Effector memory CD4-positive, alpha-beta T cell (primary cell): ENCODE results near the gene MCRS1.

Source experiments
- DNase-seq, 3 donors: peaks; one replicate each; pipeline ENCODE4 v3.0.0-alpha.2; 2020
- H3K27ac ChIP-seq: 2 replicates; pipeline ENCODE4 v1.7.0; 2013; ENCODE audit warnings: mild to moderate bottlenecking, low read length, moderate library complexity; ENCODE audit not compliant: insufficient read depth, poor library complexity, severe bottlenecking
- H3K27me3 ChIP-seq: replicated peaks from 2 replicates; pipeline ENCODE4 v1.7.0; 2013; ENCODE audit warnings: mild to moderate bottlenecking, low read length; ENCODE audit not compliant: insufficient read depth, control insufficient read depth, poor library complexity, severe bottlenecking
- H3K36me3 ChIP-seq: 2 replicates; pipeline ENCODE4 v1.7.0; 2013; ENCODE audit warnings: mild to moderate bottlenecking, low read length, moderate library complexity; ENCODE audit not compliant: control insufficient read depth, insufficient read depth
- H3K4me1 ChIP-seq: 2 replicates; pipeline ENCODE4 v1.7.0; 2013; ENCODE audit warnings: low read length, mild to moderate bottlenecking; ENCODE audit not compliant: control insufficient read depth, insufficient read depth, poor library complexity, severe bottlenecking
- H3K4me3 ChIP-seq: 2 replicates; pipeline ENCODE4 v1.7.0; 2013; ENCODE audit warnings: low read length, low read depth, mild to moderate bottlenecking; ENCODE audit not compliant: insufficient read depth, poor library complexity, severe bottlenecking
- H3K9me3 ChIP-seq: 2 replicates; pipeline ENCODE4 v1.7.0; 2013; ENCODE audit warnings: mild to moderate bottlenecking, low read length, moderate library complexity; ENCODE audit not compliant: control insufficient read depth

The MCRS1 gene

GRCh38 chr12:49582850-49583249 lies 14.9 kb upstream of the MCRS1 start:
- no peak overlapping the region for H3K27ac ChIP-seq
- no peak for DNase-seq
- H3K4me1 ChIP-seq: peaks cover 7% of the 10 kb centered on the region
- H3K4me3 ChIP-seq: no peak overlapping the region
- no peaks in the 10 kb centered on the region for H3K9me3 ChIP-seq
- H3K36me3 ChIP-seq: peaks cover 19% of the 10 kb centered on the region
- H3K27me3 ChIP-seq: no peaks in the 10 kb centered on the region

- Histone ChIP-seq H3K27me3 (no peaks in the 10 kb centered on the region), H3K36me3 (peaks cover 19% of the 10 kb centered on the region), H3K9me3 (no peaks in the 10 kb centered on the region), H3K4me1 (peaks cover 7% of the 10 kb centered on the region), H3K27ac (no peak overlapping the region), H3K4me3 (no peak overlapping the region)
- DNase-seq: no peak
Measured at GRCh38 chr12:49582201-49582600, 14.3 kb upstream of the MCRS1 start.

GRCh38 chr12:49580572-49581535 lies 12.9 kb upstream of the MCRS1 start:
- Histone ChIP-seq H3K9me3 (no peaks in the 10 kb centered on the region), H3K4me1 (peaks cover 7% of the 10 kb centered on the region), H3K4me3 (no peak overlapping the region), H3K27ac (no peak overlapping the region), H3K27me3 (no peaks in the 10 kb centered on the region), H3K36me3 (peaks cover 12% of the 10 kb centered on the region)
- peak in 2 of 3 donors; percentile 13 to 29 for DNase-seq

GRCh38 chr12:49578471-49579112 lies 10.7 kb upstream of the MCRS1 start:
- no peak for DNase-seq
- no peaks in the 10 kb centered on the region for H3K27me3 ChIP-seq
- H3K36me3 ChIP-seq: peaks cover 7% of the 10 kb centered on the region
- no peak overlapping the region for H3K4me3 ChIP-seq
- peaks cover 7% of the 10 kb centered on the region for H3K4me1 ChIP-seq
- no peak overlapping the region for H3K27ac ChIP-seq
- H3K9me3 ChIP-seq: no peaks in the 10 kb centered on the region

- H3K27me3 ChIP-seq: no peaks in the 10 kb centered on the region
- H3K36me3 ChIP-seq: peaks cover 2% of the 10 kb centered on the region
- no peak for DNase-seq
- no peaks in the 10 kb centered on the region for H3K9me3 ChIP-seq
- H3K4me3 ChIP-seq: no peak overlapping the region
- H3K4me1 ChIP-seq: peaks cover 7% of the 10 kb centered on the region
- no peak overlapping the region for H3K27ac ChIP-seq
Measured at GRCh38 chr12:49577589-49578315, 9.8 kb upstream of the MCRS1 start.

- H3K27me3 ChIP-seq: no peaks in the 10 kb centered on the region
- peak overlapping the region; percentile 96 for H3K27ac ChIP-seq
- H3K4me1 ChIP-seq: peaks cover 38% of the 10 kb centered on the region
Measured at GRCh38 chr12:49568442-49569162, 660 bp upstream of the MCRS1 start.

GRCh38 chr12:49567302-49567610 lies 686 bp downstream of the MCRS1 start:
- H3K4me1 ChIP-seq: peaks cover 38% of the 10 kb centered on the region
- no peaks in the 10 kb centered on the region for H3K9me3 ChIP-seq
- H3K36me3 ChIP-seq: peaks cover 25% of the 10 kb centered on the region
- no peak for DNase-seq
- H3K27me3 ChIP-seq: no peaks in the 10 kb centered on the region
- peak overlapping the region; percentile 84 for H3K4me3 ChIP-seq
- H3K27ac ChIP-seq: peak overlapping the region; percentile 96

More at GRCh38 chr12:49568442-49569162, 660 bp upstream of the MCRS1 start:
- Histone ChIP-seq H3K4me3 (peak overlapping the region; percentile 84), H3K36me3 (peaks cover 13% of the 10 kb centered on the region), H3K9me3 (no peaks in the 10 kb centered on the region)
- no peak for DNase-seq

GRCh38 chr12:49566361-49566760 lies 1.6 kb downstream of the MCRS1 start:
- DNase-seq: no peak
- H3K9me3 ChIP-seq: no peaks in the 10 kb centered on the region
- H3K4me3 ChIP-seq: no peak overlapping the region
- H3K36me3 ChIP-seq: peaks cover 30% of the 10 kb centered on the region
- no peak overlapping the region for H3K27ac ChIP-seq
- H3K27me3 ChIP-seq: no peaks in the 10 kb centered on the region
- H3K4me1 ChIP-seq: peaks cover 38% of the 10 kb centered on the region

GRCh38 chr12:49565406-49566265 lies 2.3 kb downstream of the MCRS1 start:
- DNase-seq: no peak
- Histone ChIP-seq H3K4me3 (no peak overlapping the region), H3K4me1 (peaks cover 38% of the 10 kb centered on the region), H3K27ac (no peak overlapping the region), H3K36me3 (peaks cover 38% of the 10 kb centered on the region), H3K9me3 (no peaks in the 10 kb centered on the region), H3K27me3 (no peaks in the 10 kb centered on the region)
